Fibroblast of mammary gland (primary cell): ENCODE measurements around the gene SGPP1.
"Not testable (repeated sequence)": the region's sequence is repeated elsewhere in the genome, so short reads cannot be mapped to it uniquely, and the experiment has no call there.

Experiments
- DNase-seq: peaks from one replicate; pipeline ENCODE4 v3.0.0-alpha.2; 2010; ENCODE audit warnings: low read depth
- H3K4me3 ChIP-seq: 2 replicates; pipeline ENCODE4 v1.5.1; 2011; ENCODE audit warnings: low read depth, mild to moderate bottlenecking, low read length, moderate library complexity; ENCODE audit not compliant: control insufficient read depth
- CTCF ChIP-seq: conservative IDR thresholded peaks from 2 replicates; pipeline ENCODE4 v1.5.1; 2011; ENCODE audit warnings: low read depth, low read length, inconsistent platforms; ENCODE audit not compliant: control insufficient read depth, insufficient read depth

The SGPP1 gene

GRCh38 chr14:63713058-63713457 is 14.8 kb downstream of the SGPP1 start:
- H3K4me3 ChIP-seq: no peak overlapping the region
- no peak for TF ChIP-seq CTCF
- DNase-seq: no peak

GRCh38 chr14:63712123-63712522 is 15.7 kb downstream of the SGPP1 start:
- no peak overlapping the region for H3K4me3 ChIP-seq
- no peak for TF ChIP-seq CTCF
- no peak for DNase-seq

GRCh38 chr14:63710497-63710896 is 17.4 kb downstream of the SGPP1 start:
- DNase-seq: no peak
- no peak overlapping the region for H3K4me3 ChIP-seq
- no peak for TF ChIP-seq CTCF

GRCh38 chr14:63709589-63709988 is 18.3 kb downstream of the SGPP1 start:
- no peak for TF ChIP-seq CTCF
- H3K4me3 ChIP-seq: no peak overlapping the region
- no peak for DNase-seq

- TF ChIP-seq CTCF: no peak
- no peak overlapping the region for H3K4me3 ChIP-seq
- DNase-seq: no peak
Observed at GRCh38 chr14:63707216-63707615, 20.6 kb downstream of the SGPP1 start.

GRCh38 chr14:63705561-63706070 is 22.2 kb downstream of the SGPP1 start:
- DNase-seq: no peak
- no peak for TF ChIP-seq CTCF
- no peak overlapping the region for H3K4me3 ChIP-seq

GRCh38 chr14:63702530-63702929 is 25.3 kb downstream of the SGPP1 start:
- DNase-seq, H3K4me3 ChIP-seq: not testable (repeated sequence)
